COLO668 (cell line): Measurements from ENCODE around the gene ZNF845.
"Not testable (repeated sequence)": the region's sequence is repeated elsewhere in the genome, so short reads cannot be mapped to it uniquely, and the experiment has no call there.

Experiments
- DNase-seq: peaks from one replicate; lab custom pipeline; 2025; ENCODE audit not compliant: unreplicated experiment; lab: John Stamatoyannopoulos, UW

The ZNF845 gene

GRCh38 chr19:53333463-53334449, at the start of gene ZNF845:
TSS of gene ZNF845 (plus strand) at chr19:53333749. CDS start at chr19:53341308, 7,559 bp downstream.
- peak; percentile 91 for DNase-seq

- DNase-seq = no peak
These were observed 48.5 kb upstream of the ZNF845 start for GRCh38 chr19:53285087-53285486.

- no peak for DNase-seq
These were observed 42.6 kb upstream of the ZNF845 start for GRCh38 chr19:53290758-53291549.

GRCh38 chr19:53294786-53295441, 38.6 kb upstream of the ZNF845 start:
- DNase-seq = no peak

GRCh38 chr19:53301341-53301740, 32.2 kb upstream of the ZNF845 start:
- DNase-seq = peak; percentile 5

GRCh38 chr19:53308339-53308811, 25.2 kb upstream of the ZNF845 start:
- peak; percentile 47 for DNase-seq

- no peak for DNase-seq
These were observed 22.5 kb upstream of the ZNF845 start for GRCh38 chr19:53311044-53311443.

- no peak for DNase-seq
These were observed 21.7 kb upstream of the ZNF845 start for GRCh38 chr19:53311897-53312296.

GRCh38 chr19:53328967-53329366, 4.6 kb upstream of the ZNF845 start:
- DNase-seq = no peak

- DNase-seq = no peak
These were observed 1.1 kb upstream of the ZNF845 start for GRCh38 chr19:53332484-53332883.

- DNase-seq = peak; percentile 57
These were observed 485 bp upstream of the ZNF845 start for GRCh38 chr19:53333066-53333462.

- DNase-seq = not testable (repeated sequence)
These were observed 10.9 kb downstream of the ZNF845 start for GRCh38 chr19:53344403-53344802.

- no peak for DNase-seq
These were observed 22.2 kb downstream of the ZNF845 start for GRCh38 chr19:53355739-53356138.

- no peak for DNase-seq
These were observed 24.5 kb downstream of the ZNF845 start for GRCh38 chr19:53357821-53358581.

- DNase-seq = not testable (repeated sequence)
These were observed 26.5 kb downstream of the ZNF845 start for GRCh38 chr19:53360056-53360455.

GRCh38 chr19:53365134-53365898, 31.8 kb downstream of the ZNF845 start, which contains the start of gene ZNF525:
TSS of gene ZNF525 (plus strand) at chr19:53365705. CDS start at chr19:53372282, 6,577 bp downstream.
- DNase-seq = peak; percentile 94

GRCh38 chr19:53365899-53366493, 32.4 kb downstream of the ZNF845 start:
- DNase-seq = peak; percentile 50

GRCh38 chr19:53372196-53372595, 38.6 kb downstream of the ZNF845 start:
- DNase-seq = no peak

- no peak for DNase-seq
These were observed 40.7 kb downstream of the ZNF845 start for GRCh38 chr19:53374288-53374687.
